Adrenal gland (tissue), 12 donors: ENCODE results near the gene XPNPEP3. TPM values are rescaled to one million over a fixed set of nuclear protein-coding genes. Genes with fewer than 3 reads are reported as not detected.
A peak's percentile ranks its signal among the peaks of the same experiment; 100 is the strongest.
"Not testable (repeated sequence)": the region's sequence is repeated elsewhere in the genome, so short reads cannot be mapped to it uniquely, and the experiment has no call there.

Source experiments
- DNase-seq, 7 donors: peaks; one replicate each; pipeline ENCODE4 v3.0.0-alpha.2; 2019 to 2020
- H3K27ac ChIP-seq, 5 donors: fragments of 200-600 bp; sonication (generic) in 4 of 5; 1 replicate in 3 of 5; 2 replicates in 2 of 5; pipeline versions ENCODE4 v1.5.1 to v1.8.0; 2016 to 2020; ENCODE audit warnings: mild to moderate bottlenecking in 1 of 5
- H3K27me3 ChIP-seq: fragments of 200-600 bp; 2 replicates; pipeline ENCODE4 v1.8.0; 2021
- H3K36me3 ChIP-seq, 2 donors: fragments of 200-600 bp; replicated peaks in 1 of 2; 1 replicate in 1 of 2; 2 replicates in 1 of 2; pipeline versions ENCODE4 v1.5.1 to v1.8.0; 2018 to 2022
- H3K4me1 ChIP-seq, 2 donors: fragments of 200-600 bp; replicated peaks in 1 of 2; 1 replicate in 1 of 2; 2 replicates in 1 of 2; pipeline versions ENCODE4 v1.5.1 to v1.8.0; 2018 to 2021
- H3K4me3 ChIP-seq, 4 donors: fragments of 200-600 bp; sonication (generic) in 3 of 4; one replicate each; pipeline ENCODE4 v1.5.1; 2016 to 2018
- H3K9me3 ChIP-seq, 3 donors: fragments of 200-600 bp; sonication (generic) in 1 of 3; replicated peaks in 1 of 3; 1 replicate in 2 of 3; 2 replicates in 1 of 3; pipeline versions ENCODE4 v1.5.1 to v1.8.0; 2016 to 2021
- POLR2A ChIP-seq, 2 donors: fragments of 450-650 bp; IDR thresholded peaks; one replicate each; pipeline ENCODE4 v1.6.1; 2017; ENCODE audit warnings: antibody characterized with exemption in 2 of 2, mild to moderate bottlenecking in 2 of 2, moderate library complexity in 1 of 2
- WGBS, 4 donors: extraction: QIAGEN DNeasy Blood & Tissue Kit in 2 of 4; methylation state at CpG; one replicate each; pipeline versions ENCODE4 v1.1.5 to v1.1.7; 2013 to 2017; 5-methylcytosine and 5-hydroxymethylcytosine counted together
- intact Hi-C, 2 donors: fragments of 100-400 bp; cut with DNase I; formaldehyde crosslinking; loops; one replicate each; pipeline versions ENCODE4 v1.14.1 to v1.15.0; 2022 to 2023
- polyA plus RNA-seq, 3 donors: library from polyadenylated mRNA; stranded (reverse); fragments of 200-250 nt in 2 of 3; fragments of 350-450 nt in 1 of 3; fragmentation: Illumina TruSeq in 1 of 3; extraction: RNeasy Lipid Tissue Mini Kit (QIAGEN cat#74804) in 1 of 3; gene quantifications; one replicate each; pipeline ENCODE4 v1.2.3, GENCODE V29; 2013 to 2014
- total RNA-seq, 9 donors: library from RNA; depleted of rRNA in 4 of 9; stranded (reverse); fragments of >200 nt in 4 of 9; fragments of 120-200 nt in 1 of 9; fragmentation: NEBNext Ultra II Directional in 1 of 9; extraction: Animal tissue kit (Norgen Biotek cat#: 25700) in 1 of 9; gene quantifications; one replicate each; pipeline versions ENCODE4 v1.1.0 to v1.2.4, GENCODE V29; 2013 to 2023
- TF ChIP-seq, protein P1 (sequence below), 6 experiments: fragments of 450-650 bp in 4 of 6; fragments of 200-600 bp in 2 of 6; sonication (generic) in 1 of 6; IDR thresholded peaks; 1 replicate in 5 of 6; 2 replicates in 1 of 6; pipeline versions ENCODE4 v1.5.1 to v1.8.0; 2016 to 2021; ENCODE audit warnings: antibody characterized with exemption in 6 of 6, mild to moderate bottlenecking in 2 of 6, moderate library complexity in 1 of 6
- donor health status: healthy with polysubstance abuse.
- donor health status: Bipolar disorder and iron deficiency.
- donor health status: DM: yes; HTN: yes; CAD: no.
- donor health status: DM: no; HTN: no; CAD: no.
- donor health status: DM: no; HTN: no; CAD: no.
- donor health status: DM: yes; HTN: yes; CAD: no.

Gene XPNPEP3
- total and polyA plus RNA-seq, 12 donors, result 6.4 to 41.1 (median 20.6) TPM

DNA sequence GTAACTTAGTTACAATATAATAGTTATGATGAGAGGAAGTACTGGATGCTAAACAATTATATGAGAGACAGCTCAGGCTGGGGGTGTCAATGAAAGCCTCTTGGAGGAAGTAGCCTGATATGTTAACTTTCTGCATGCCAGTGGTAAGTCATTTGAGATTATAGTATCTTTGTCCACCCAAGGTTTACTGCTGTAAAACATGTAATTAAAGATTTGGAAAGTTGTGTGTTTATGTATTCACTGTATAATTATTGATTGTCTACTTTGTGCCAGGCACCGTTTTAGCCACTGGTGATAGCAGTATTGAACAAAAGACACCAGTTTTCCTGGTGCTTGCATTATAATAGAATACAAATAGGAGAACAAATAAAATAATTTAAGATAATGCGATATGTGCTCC is 5.6 kb downstream of the XPNPEP3 start:
- intact Hi-C loops, result no loop called here
- 91 to 95% (median 94%) methylated on average over 2 of the region's 2 CpGs for WGBS, 4 donors

DNA sequence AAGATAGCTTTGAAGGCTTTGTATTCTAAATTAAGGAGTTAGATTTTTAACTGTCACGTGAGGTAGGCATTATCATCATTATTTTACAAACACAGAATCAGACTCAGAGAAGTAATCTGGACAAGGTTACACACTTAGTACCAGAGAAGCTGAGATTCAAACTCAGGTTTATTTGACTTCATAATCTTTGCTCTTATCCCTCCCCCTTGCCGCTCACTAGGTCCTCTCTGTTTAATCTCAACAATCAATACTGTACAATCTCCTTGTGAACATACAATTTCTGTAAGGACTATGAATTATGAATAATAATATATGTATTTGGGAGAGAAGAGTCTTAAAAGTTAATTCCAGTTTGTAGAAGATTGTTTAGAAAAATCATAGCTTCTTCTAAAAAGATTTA is 10.2 kb downstream of the XPNPEP3 start:
- TF ChIP-seq, protein P1, sequence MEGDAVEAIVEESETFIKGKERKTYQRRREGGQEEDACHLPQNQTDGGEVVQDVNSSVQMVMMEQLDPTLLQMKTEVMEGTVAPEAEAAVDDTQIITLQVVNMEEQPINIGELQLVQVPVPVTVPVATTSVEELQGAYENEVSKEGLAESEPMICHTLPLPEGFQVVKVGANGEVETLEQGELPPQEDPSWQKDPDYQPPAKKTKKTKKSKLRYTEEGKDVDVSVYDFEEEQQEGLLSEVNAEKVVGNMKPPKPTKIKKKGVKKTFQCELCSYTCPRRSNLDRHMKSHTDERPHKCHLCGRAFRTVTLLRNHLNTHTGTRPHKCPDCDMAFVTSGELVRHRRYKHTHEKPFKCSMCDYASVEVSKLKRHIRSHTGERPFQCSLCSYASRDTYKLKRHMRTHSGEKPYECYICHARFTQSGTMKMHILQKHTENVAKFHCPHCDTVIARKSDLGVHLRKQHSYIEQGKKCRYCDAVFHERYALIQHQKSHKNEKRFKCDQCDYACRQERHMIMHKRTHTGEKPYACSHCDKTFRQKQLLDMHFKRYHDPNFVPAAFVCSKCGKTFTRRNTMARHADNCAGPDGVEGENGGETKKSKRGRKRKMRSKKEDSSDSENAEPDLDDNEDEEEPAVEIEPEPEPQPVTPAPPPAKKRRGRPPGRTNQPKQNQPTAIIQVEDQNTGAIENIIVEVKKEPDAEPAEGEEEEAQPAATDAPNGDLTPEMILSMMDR (IDR thresholded peaks at IDR 0.05), result no peak
- TF ChIP-seq POLR2A (IDR thresholded peaks at IDR 0.05), result no peak
- intact Hi-C loops, result no loop called here
- Histone ChIP-seq H3K9me3 (no peaks in the 10 kb centered on the region), H3K27ac (no peak overlapping the region), H3K27me3 (no peaks in the 10 kb centered on the region), H3K4me1 (peaks cover 0 to 7% of the 10 kb centered on the region in 2 donors), H3K36me3 (peaks cover 0 to 11% of the 10 kb centered on the region in 2 donors), H3K4me3 (no peak overlapping the region)
- 80 to 88% (median 81%) methylated on average over 2 of the region's 2 CpGs for WGBS, 4 donors
- DNase-seq, result no peak

More for the DNA sequence above, 5.6 kb downstream of the XPNPEP3 start:
- H3K4me1 ChIP-seq, result peaks cover 2 to 24% of the 10 kb centered on the region in 2 donors
- no peak for DNase-seq
- H3K27ac ChIP-seq, result no peak overlapping the region
- no peaks in the 10 kb centered on the region for H3K36me3 ChIP-seq
- H3K27me3 ChIP-seq, result no peaks in the 10 kb centered on the region
- H3K9me3 ChIP-seq, result no peaks in the 10 kb centered on the region
- H3K4me3 ChIP-seq, result no peak overlapping the region
- TF ChIP-seq, protein P1 (IDR thresholded peaks at IDR 0.05), result no peak
- TF ChIP-seq POLR2A (IDR thresholded peaks at IDR 0.05), result no peak

DNA sequence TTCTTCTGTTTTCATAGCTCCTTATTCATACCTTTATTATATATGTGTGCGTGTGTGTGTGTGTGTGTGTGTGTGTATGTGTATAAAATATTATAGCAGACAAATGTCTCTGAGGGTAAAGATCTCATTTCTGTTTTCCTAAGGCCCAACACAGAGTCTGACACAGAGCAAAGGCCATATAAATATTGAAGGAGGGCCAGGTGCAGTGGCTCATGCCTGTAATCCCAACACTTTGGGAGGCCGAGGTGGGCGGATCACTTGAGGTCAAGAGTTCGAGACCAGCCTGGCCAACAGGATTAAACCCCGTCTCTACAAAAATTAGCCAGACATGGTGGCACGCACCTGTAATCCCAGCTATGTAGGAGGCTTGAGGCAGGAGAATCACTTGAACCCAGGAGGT is 11.4 kb downstream of the XPNPEP3 start:
- H3K9me3 ChIP-seq, H3K4me3 ChIP-seq, H3K4me1 ChIP-seq, DNase-seq, H3K27me3 ChIP-seq, H3K27ac ChIP-seq, intact Hi-C loops: not testable (repeated sequence)
- 88 to 99% (median 91%) methylated on average over 5 to 6 of the region's 6 CpGs for WGBS, 4 donors
- peaks cover 0 to 11% of the 10 kb centered on the region in 2 donors for H3K36me3 ChIP-seq

DNA sequence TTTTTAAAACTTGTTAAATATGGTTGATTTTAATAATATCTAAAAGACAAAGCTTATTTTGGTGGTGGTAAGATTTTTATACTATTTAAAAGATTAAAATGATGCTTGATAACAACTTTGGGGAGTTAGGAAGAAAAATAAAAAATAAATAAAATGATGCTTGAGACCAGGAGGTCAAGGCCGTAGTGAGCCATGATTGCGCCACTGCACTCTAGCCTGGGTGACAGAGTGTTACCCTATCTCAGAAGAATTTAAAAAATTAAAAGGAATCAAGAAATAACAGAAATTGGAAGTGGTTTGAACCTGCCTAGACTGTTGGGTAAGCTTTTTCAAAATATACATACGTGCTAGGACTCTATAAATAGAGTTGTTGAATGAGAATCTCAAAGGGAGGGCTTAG is 17.1 kb downstream of the XPNPEP3 start:
- H3K27me3 ChIP-seq, result no peaks in the 10 kb centered on the region
- peaks cover 0 to 15% of the 10 kb centered on the region in 2 donors for H3K36me3 ChIP-seq
- H3K9me3 ChIP-seq, result no peaks in the 10 kb centered on the region
- no peak overlapping the region for H3K4me3 ChIP-seq
- TF ChIP-seq POLR2A (IDR thresholded peaks at IDR 0.05), result no peak
- TF ChIP-seq, protein P1 (IDR thresholded peaks at IDR 0.05), result no peak
- H3K4me1 ChIP-seq, result peaks cover 3 to 13% of the 10 kb centered on the region in 2 donors
- H3K27ac ChIP-seq, result peak overlapping the region in 3 of 5 donors; percentile 39 to 61 (median 61)
- intact Hi-C loops, result no loop called here
- 49 to 72% (median 58%) methylated on average over 3 of the region's 3 CpGs for WGBS, 4 donors
- peak in 6 of 7 donors; percentile 45 to 71 (median 50) for DNase-seq

DNA sequence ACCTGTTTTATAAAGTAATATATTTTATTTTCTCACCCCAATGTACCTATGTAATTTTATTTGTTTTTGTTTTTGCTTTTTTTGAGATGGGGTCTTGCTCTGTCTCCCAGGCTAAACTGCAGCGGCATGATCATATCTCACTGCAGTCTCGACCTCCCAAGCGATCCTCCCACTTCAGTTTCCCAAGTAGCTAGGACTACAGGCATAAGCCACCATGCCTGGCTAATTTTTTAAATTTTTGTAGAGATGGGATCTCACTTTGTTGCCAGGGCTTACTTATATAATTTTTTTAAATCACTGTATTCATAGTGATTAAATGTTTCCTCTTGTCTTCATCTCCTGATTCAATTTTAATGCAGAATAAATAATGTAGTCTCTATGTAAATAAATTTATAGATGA is 18.2 kb downstream of the XPNPEP3 start:
- intact Hi-C loops, result no loop called here
- TF ChIP-seq, protein P1 (IDR thresholded peaks at IDR 0.05), result no peak
- no peak for TF ChIP-seq POLR2A (IDR thresholded peaks at IDR 0.05)
- H3K27me3 ChIP-seq, result no peaks in the 10 kb centered on the region
- DNase-seq, result no peak
- H3K4me1 ChIP-seq, result peaks cover 3 to 13% of the 10 kb centered on the region in 2 donors
- no peaks in the 10 kb centered on the region for H3K9me3 ChIP-seq
- H3K36me3 ChIP-seq, result peaks cover 0 to 13% of the 10 kb centered on the region in 2 donors
- H3K4me3 ChIP-seq, result no peak overlapping the region
- 94 to 99% (median 96%) methylated on average over 3 of the region's 3 CpGs for WGBS, 4 donors
- no peak overlapping the region for H3K27ac ChIP-seq
